ENCODE results near the gene GTPBP4.
"Not testable (repeated sequence)": the region's sequence is repeated elsewhere in the genome, so short reads cannot be mapped to it uniquely, and the experiment has no call there.

GTPBP4 gene

DNA sequence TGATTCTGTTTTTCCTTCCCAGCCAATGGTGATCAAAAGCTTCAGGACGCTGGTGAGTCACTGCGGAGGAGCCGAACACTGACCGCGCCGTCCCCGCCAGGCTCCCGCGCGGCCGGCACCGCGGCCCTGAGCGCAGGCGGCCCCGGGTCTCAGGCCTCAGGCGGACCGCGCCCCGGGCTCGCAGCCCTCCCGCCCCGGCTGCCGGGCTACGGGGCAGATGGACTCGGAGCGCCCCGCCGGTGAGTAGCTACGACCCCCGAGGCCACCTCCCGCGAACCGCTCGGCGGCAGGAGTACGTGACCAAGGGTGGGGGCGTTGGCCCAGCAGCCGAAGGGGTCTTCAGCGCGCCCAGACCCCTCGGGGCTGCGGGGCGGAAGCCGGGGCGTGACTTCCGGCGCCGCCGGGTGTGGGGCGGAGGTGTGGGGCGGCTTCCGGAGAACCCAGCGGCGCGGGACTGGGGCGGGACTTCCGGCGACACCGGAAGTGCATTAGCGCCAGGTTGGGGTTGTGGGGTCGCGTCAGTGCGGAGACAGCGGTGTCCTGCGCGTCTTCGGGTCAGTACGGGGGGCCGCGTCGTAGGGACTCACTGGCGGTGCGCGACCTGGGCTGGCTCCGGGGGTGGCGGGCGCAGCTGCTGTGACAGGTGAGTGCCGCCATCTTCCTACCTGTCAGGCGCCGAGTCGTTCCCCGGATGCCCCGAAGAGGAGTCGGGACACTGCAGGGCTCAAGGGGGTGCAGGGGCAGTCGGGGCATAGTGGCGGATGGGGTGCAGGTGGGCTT lies 68.3 kb downstream of the GTPBP4 start, which contains the start of gene WDR37:
WDR37 (plus strand) TSS at position 60 of the 780 bp plus-strand sequence. CDS start 15,771 bp downstream, outside the sequence.
- no peak for DNase-seq (ENCODE audit: low read depth, low spot score)

DNA sequence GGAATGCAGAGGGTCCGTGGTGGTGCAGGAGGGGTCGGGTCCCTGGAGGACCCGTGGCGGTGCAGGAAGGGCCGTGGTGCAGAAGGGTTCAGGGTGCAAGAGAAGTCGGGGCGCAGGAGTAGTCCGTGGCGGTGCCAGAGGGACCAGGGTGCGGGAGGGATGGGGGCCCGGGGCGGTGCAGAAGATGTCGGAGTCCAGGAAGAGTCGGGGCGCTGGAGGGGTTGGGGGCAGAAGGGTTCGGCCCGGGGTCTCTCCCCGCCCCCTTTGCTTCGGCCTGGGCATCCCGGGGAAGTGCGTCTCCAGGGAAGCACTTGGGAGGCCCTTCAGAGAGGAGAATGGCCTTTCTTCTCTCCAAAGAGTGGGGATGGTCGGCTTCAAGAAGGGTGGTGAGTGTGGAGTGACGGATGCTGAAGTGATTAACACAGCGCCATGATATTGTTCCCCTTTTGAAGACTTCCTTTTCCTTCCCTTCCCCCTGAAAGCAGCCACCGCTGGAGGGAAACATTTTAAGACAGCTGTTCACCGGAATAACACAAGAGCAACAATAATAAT lies 68.9 kb downstream of the GTPBP4 start:
- no peak for DNase-seq (ENCODE audit: low read depth, low spot score)

DNA sequence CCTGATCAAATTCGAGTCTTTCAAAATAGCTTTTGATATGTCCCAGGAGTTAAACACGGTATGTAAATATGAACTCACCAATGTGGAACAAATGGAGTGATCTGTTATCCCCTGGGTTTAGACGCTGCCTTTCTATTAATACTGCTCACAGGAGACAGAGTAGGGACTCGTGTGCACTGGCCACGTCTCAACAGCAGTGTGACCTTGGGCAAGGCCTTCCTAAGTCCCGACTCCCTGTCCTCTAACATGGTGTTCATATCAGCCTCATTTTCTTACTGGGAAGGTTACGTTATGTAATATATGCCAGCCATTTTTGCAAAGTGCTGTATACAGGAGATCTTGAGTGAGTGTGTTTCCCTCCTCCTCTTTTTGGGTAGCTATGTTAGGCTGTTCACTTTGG lies 69.8 kb downstream of the GTPBP4 start:
- DNase-seq (ENCODE audit: low read depth, low spot score), result no peak

DNA sequence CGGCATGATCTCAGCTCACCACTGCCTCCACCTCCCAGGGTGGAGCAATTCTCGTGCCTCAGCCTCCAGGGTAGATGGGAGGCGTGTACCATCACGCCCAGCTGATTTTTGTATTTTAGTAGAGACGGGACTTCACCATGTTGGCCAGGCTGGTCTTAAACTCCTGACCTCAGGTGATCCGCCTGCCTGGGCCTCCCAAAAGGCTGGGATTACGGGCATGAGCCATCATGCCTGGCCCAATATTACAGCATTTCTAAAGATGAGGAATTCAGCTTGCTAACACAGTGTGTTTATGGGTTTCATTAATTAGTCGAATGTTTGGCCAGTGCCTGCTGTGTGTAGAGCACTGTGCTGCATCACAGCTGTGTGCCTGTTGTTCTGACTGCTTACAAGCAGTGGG lies 71.7 kb downstream of the GTPBP4 start:
- DNase-seq (ENCODE audit: low read depth, low spot score), result no peak

DNA sequence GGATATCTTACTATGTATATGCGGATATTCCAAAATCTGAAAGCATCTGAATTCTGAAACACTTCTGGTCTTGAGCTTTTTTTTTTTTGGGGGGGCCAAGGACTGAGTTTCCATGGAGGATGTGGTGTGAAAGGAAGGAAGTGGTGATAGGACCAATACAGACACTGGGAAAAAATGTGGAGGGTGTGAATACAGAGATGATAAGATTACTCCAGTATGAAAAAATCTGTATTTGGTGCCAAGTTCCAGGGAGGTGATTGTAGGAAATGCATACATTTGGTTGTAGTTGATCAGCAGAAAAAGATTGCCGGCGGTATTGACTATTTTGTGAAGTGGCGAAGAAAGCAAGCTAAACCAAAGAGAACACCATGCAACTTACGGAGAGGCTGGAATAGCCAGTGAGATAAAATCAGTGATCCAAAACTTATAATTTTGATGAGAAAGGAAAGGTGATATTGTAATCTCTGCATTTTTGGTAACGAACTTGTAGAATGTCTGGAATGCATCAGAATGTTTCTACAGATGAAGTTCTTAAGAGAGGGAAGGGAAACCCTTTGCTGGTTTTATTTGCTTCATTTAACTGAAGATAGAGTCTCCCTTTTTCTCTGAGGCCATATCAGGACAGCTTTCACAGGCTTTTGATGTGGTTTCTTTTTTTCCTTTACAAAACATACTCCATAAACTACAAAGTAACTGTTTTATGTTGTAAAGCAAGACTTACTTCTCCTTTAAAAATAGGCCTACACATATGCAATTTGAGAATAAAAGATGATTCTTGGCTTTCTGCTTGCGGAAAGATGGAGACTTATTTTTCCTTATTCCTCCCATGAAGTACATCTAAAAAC lies 73.9 kb downstream of the GTPBP4 start:
- DNase-seq (ENCODE audit: low read depth, low spot score), result no peak

DNA sequence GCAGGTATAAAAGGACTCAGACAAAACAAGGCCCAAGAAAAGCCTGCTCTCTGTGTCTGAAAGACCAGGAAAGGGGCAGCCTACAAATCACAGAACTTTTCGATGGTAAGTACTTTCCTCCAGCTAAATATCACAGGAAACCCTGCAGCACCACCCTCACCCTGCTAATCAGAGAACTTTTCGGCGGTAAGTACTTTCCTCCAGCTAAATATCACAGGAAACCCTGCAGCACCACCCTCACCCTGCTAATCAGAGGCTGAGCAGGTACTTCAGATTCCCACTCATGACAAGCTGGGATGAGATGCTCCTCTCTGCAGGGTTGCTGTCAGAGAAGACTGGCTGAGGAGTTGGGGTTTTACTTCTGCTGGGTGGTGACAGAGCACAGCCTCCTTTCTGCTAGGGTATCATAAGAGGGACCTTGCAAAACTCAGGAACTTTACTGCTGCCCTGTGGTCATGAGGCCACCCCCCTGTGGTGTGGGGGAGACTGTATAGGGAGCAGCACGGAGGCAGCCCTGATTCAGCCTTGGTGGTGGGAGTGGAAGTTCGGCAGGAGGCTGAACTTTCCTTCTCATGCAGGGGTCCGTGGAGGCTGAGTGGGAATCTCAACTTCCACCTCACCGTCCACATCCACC lies 75.1 kb downstream of the GTPBP4 start:
- DNase-seq (ENCODE audit: low read depth, low spot score), result no peak

DNA sequence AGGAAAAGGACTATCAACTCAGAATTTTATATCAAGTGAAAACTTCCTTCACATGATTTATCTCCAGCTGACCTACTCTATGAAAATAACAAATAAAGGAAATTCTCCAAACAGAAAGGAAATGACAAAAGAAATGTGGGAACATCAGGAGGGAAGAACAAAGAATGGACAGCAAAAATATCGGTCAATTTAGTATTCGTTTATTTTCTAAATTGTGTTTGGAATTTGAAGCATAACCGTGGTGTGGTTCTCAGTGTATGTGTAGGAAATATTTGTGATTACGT lies 76.7 kb downstream of the GTPBP4 start:
- no peak for DNase-seq (ENCODE audit: low read depth, low spot score)

DNA sequence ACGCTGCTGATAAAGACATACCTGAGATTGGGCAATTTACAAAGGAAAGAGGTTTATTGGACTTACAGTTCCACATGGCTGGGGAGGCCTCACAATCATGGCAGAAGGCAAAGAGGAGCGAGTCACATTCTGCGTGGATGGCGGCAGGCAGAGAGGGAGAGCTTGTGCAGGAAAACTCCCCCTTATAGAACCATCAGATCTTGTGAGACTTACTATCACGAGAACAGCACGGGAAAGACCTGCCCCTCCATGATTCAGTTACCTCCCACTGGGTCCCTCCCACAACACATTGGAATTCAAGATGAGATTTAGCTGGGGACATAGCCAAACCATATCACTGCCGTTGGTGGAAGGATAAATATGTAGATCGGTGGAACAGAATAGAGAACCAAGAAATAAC lies 78.5 kb downstream of the GTPBP4 start:
- DNase-seq (ENCODE audit: low read depth, low spot score), result not testable (repeated sequence)

DNA sequence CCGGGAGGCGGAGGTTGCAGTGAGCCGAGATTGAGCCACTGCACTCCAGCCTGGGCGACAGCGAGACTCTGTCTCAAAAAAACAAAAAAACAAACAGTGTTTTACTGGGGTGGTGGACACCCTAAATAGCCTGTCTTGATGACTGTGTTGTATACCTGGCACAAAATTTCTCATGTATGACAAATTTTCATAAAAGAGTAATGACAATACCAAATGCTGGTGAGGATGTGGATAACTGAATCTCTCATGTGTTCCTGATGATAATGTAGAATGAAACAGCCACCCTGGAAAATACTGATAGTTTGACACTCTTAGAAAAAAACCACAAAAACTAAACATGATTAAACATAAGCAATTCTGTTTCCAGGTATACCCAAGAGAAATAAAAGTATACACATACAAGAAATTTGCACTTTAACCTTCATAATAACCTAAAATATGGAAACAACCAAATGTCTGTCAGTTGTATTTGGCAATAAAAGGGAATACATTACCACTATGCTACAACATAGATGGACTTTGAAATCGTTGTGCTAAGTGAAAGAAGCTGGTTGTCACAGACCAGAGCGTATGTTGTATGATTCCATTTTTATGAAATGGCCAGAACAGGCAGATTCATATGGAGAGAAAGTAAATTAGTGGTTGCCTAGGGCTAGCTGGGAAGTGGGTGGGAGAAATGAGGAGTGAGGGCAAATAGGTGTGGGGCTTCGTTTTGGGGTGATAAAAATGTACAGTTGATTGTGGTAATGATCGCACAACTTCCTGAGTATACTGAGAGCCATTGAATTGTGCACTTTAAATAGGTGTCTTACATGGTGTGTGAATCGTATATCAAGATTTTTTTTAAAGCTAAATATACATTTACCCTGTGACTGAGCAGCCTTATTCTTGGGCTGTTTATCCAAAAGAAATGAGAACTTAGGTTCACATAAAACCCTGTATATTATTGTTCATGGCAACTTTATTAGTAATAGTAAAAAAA lies 80.4 kb downstream of the GTPBP4 start:
- DNase-seq (ENCODE audit: low read depth, low spot score), result no peak
